Tibial nerve (tissue), 4 donors: ENCODE results near the gene VENTX.

Source experiments
- EP300 ChIP-seq, 2 donors: sonication (generic); formaldehyde crosslinking; IDR thresholded peaks; one replicate each; pipeline ENCODE4 v1.6.1; 2017; ENCODE audit warnings: antibody characterized with exemption in 2 of 2, mild to moderate bottlenecking in 1 of 2
- TF ChIP-seq, protein P1 (sequence below), 5 experiments: fragments of 200-600 bp in 3 of 5; fragments of 450-650 bp in 2 of 5; sonication (generic) in 3 of 5; IDR thresholded peaks; one replicate each; pipeline ENCODE4 v1.5.1; 2016 to 2019; ENCODE audit warnings: antibody characterized with exemption in 5 of 5, mild to moderate bottlenecking in 3 of 5, moderate library complexity in 2 of 5

- TF ChIP-seq, protein P1, sequence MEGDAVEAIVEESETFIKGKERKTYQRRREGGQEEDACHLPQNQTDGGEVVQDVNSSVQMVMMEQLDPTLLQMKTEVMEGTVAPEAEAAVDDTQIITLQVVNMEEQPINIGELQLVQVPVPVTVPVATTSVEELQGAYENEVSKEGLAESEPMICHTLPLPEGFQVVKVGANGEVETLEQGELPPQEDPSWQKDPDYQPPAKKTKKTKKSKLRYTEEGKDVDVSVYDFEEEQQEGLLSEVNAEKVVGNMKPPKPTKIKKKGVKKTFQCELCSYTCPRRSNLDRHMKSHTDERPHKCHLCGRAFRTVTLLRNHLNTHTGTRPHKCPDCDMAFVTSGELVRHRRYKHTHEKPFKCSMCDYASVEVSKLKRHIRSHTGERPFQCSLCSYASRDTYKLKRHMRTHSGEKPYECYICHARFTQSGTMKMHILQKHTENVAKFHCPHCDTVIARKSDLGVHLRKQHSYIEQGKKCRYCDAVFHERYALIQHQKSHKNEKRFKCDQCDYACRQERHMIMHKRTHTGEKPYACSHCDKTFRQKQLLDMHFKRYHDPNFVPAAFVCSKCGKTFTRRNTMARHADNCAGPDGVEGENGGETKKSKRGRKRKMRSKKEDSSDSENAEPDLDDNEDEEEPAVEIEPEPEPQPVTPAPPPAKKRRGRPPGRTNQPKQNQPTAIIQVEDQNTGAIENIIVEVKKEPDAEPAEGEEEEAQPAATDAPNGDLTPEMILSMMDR (IDR thresholded peaks at IDR 0.05): no peak
- no peak for TF ChIP-seq EP300 (IDR thresholded peaks at IDR 0.05)
These were observed 27.1 kb upstream of the VENTX start for GRCh38 chr10:133210398-133211140.
